OCI-M2 (cell line): Measurements from ENCODE around the gene AFG1L.
"Not testable (repeated sequence)": the region's sequence is repeated elsewhere in the genome, so short reads cannot be mapped to it uniquely, and the experiment has no call there.

Source experiments
- DNase-seq: peaks from one replicate; lab custom pipeline; 2025; ENCODE audit not compliant: unreplicated experiment; lab: John Stamatoyannopoulos, UW

AFG1L gene

GRCh38 chr6:108507316-108507715 is 212.5 kb downstream of the AFG1L start:
- no peak for DNase-seq

GRCh38 chr6:108510461-108511319 is 215.8 kb downstream of the AFG1L start:
- DNase-seq: no peak

GRCh38 chr6:108518714-108519576 is 224.1 kb downstream of the AFG1L start:
- DNase-seq: no peak

GRCh38 chr6:108521616-108522107 is 226.8 kb downstream of the AFG1L start:
- DNase-seq: no peak

GRCh38 chr6:108523697-108524096 is 228.8 kb downstream of the AFG1L start:
- no peak for DNase-seq

GRCh38 chr6:108524528-108525248 is 229.8 kb downstream of the AFG1L start:
- DNase-seq: no peak

GRCh38 chr6:108526739-108527174 is 231.9 kb downstream of the AFG1L start:
- no peak for DNase-seq

GRCh38 chr6:108528878-108529277 is 234.0 kb downstream of the AFG1L start:
- DNase-seq: no peak

GRCh38 chr6:108531332-108531731 is 236.5 kb downstream of the AFG1L start:
- no peak for DNase-seq

- DNase-seq: no peak
Measured at GRCh38 chr6:108535114-108535742, 240.4 kb downstream of the AFG1L start.

GRCh38 chr6:108535920-108536535 is 241.2 kb downstream of the AFG1L start:
- not testable (repeated sequence) for DNase-seq

- no peak for DNase-seq
Measured at GRCh38 chr6:108541843-108542759, 247.2 kb downstream of the AFG1L start.

GRCh38 chr6:108543175-108543940 is 248.5 kb downstream of the AFG1L start:
- no peak for DNase-seq

- no peak for DNase-seq
Measured at GRCh38 chr6:108544606-108545005, 249.8 kb downstream of the AFG1L start.

- no peak for DNase-seq
Measured at GRCh38 chr6:108546079-108547049, 251.5 kb downstream of the AFG1L start.

- no peak for DNase-seq
Measured at GRCh38 chr6:108549241-108549640, 254.4 kb downstream of the AFG1L start.

GRCh38 chr6:108549741-108550140 is 254.9 kb downstream of the AFG1L start:
- no peak for DNase-seq
